ENCODE measurements around the gene SNX14. TPM values are rescaled to one million over a fixed set of nuclear protein-coding genes. Genes with fewer than 3 reads are reported as not detected.
"Not testable (repeated sequence)": the region's sequence is repeated elsewhere in the genome, so short reads cannot be mapped to it uniquely, and the experiment has no call there.

The SNX14 gene
- total RNA-seq, 1 experiment from 2014 or later: 85.0 TPM

DNA sequence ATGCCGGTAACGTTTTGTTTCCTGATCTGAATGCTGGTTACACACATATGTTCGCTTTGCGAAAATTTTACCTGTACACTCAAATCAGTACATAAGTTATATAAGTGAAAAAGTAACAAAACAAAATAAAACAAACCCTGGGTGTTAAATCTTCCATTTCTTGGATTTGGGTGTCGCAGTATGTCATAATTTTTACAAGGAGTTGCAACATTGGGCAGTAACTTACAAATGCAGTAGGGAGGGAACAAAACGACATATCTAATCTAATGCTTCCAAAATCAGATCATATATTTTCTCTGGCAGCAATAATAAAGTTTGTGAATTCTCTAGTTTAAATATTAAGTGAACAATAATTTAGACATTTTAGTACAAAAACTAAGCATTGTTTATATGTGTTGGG lies 25.2 kb downstream of the SNX14 start:
- BruUV-seq (replicated peaks): no TSS peak
- Histone ChIP-seq H3K27me3 (replicated peaks; ENCODE audit: control insufficient read depth, insufficient read depth, low read length) (no peaks in the 10 kb centered on the region), H3K4me3 (ENCODE audit: low read depth, low read length) (no peak overlapping the region), H3K9me3 (no peaks in the 10 kb centered on the region), H3K4me1 (no peaks in the 10 kb centered on the region), H3K36me3 (ENCODE audit: control insufficient read depth, insufficient read depth, low read length) (no peaks in the 10 kb centered on the region)
- Mint-ChIP-seq H3K27ac (ENCODE audit: unreplicated experiment) (no peak overlapping the region), H3K36me3 (ENCODE audit: insufficient read depth, unreplicated experiment) (peaks cover 6% of the 10 kb centered on the region), H3K4me1 (ENCODE audit: low read depth, unreplicated experiment) (no peaks in the 10 kb centered on the region), H3K27me3 (ENCODE audit: insufficient read depth, unreplicated experiment) (no peaks in the 10 kb centered on the region), H3K9me3 (ENCODE audit: unreplicated experiment) (no peaks in the 10 kb centered on the region), H3K4me3 (ENCODE audit: unreplicated experiment) (no peak overlapping the region)
- DNase-seq: no peak
- no peak for TF ChIP-seq CTCF (IDR thresholded peaks at IDR 0.05; ENCODE audit: insufficient read depth in 1 of 2, low read depth in 1 of 2, low read length in 1 of 2, severe bottlenecking in 1 of 2, unreplicated experiment in 1 of 2)
- CTCF ChIA-PET: no interaction called here
- POLR2A ChIA-PET: no interaction called here
- intact Hi-C loops (cut with micrococcal nuclease; ENCODE audit: unreplicated experiment): no loop called here

DNA sequence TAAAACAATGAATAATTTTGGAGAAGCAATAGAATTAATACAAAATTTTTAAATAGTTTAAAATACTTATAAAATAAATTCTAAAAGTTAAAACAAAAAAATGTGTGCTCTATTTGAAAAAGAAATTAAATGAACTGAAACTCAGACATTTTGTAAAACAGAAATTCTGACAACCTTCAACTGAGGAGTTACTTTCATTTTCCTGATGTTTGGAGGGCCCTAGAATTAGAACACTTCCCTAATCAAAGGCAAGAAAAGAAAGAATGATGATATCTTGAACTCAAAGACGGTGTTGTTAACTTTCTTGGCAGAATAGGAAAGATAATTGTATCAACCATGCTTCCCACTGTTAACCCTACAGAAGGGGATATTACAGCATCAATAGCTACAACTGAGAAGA lies 27.9 kb downstream of the SNX14 start:
- no peaks in the 10 kb centered on the region for H3K9me3 ChIP-seq
- no peaks in the 10 kb centered on the region for H3K27me3 ChIP-seq (replicated peaks; ENCODE audit: control insufficient read depth, insufficient read depth, low read length)
- no peaks in the 10 kb centered on the region for H3K36me3 ChIP-seq (ENCODE audit: control insufficient read depth, insufficient read depth, low read length)
- BruUV-seq (replicated peaks): no TSS peak
- Mint-ChIP-seq H3K4me1 (ENCODE audit: low read depth, unreplicated experiment) (no peaks in the 10 kb centered on the region), H3K4me3 (ENCODE audit: unreplicated experiment) (no peak overlapping the region), H3K27ac (ENCODE audit: unreplicated experiment) (no peak overlapping the region), H3K9me3 (ENCODE audit: unreplicated experiment) (no peaks in the 10 kb centered on the region), H3K36me3 (ENCODE audit: insufficient read depth, unreplicated experiment) (peaks cover 14% of the 10 kb centered on the region), H3K27me3 (ENCODE audit: insufficient read depth, unreplicated experiment) (no peaks in the 10 kb centered on the region)
- no peak overlapping the region for H3K4me3 ChIP-seq (ENCODE audit: low read depth, low read length)
- CTCF ChIA-PET: no interaction called here
- no peak for DNase-seq
- H3K4me1 ChIP-seq: no peaks in the 10 kb centered on the region
- POLR2A ChIA-PET: no interaction called here
- TF ChIP-seq CTCF (IDR thresholded peaks at IDR 0.05; ENCODE audit: insufficient read depth in 1 of 2, low read depth in 1 of 2, low read length in 1 of 2, severe bottlenecking in 1 of 2, unreplicated experiment in 1 of 2): no peak
- intact Hi-C loops (cut with micrococcal nuclease; ENCODE audit: unreplicated experiment): no loop called here

DNA sequence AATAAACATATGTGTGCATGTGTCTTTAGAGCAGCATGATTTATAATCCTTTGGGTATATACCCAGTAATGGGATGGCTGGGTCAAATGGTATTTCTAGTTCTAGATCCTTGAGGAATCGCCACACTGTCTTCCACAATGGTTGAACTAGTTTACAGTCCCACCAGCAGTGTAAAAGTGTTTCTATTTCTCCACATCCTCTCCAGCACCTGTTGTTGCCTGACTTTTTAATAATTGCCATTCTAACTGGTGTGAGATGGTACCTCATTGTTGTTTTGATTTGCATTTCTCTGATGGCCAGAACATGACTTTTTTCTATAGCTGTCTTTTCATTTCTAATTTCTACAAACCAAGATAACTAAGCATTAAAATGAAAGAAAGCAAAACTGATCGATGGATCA lies 29.4 kb downstream of the SNX14 start:
- BruUV-seq (replicated peaks); H3K4me1 ChIP-seq; H3K4me1 Mint-ChIP-seq (ENCODE audit: low read depth, unreplicated experiment); H3K27me3 Mint-ChIP-seq (ENCODE audit: insufficient read depth, unreplicated experiment); H3K9me3 Mint-ChIP-seq (ENCODE audit: unreplicated experiment); CTCF ChIA-PET; POLR2A ChIA-PET; DNase-seq; H3K27ac Mint-ChIP-seq (ENCODE audit: unreplicated experiment); H3K36me3 ChIP-seq (ENCODE audit: control insufficient read depth, insufficient read depth, low read length); H3K27me3 ChIP-seq (replicated peaks; ENCODE audit: control insufficient read depth, insufficient read depth, low read length); H3K9me3 ChIP-seq; H3K4me3 ChIP-seq (ENCODE audit: low read depth, low read length); intact Hi-C loops (cut with micrococcal nuclease; ENCODE audit: unreplicated experiment); H3K4me3 Mint-ChIP-seq (ENCODE audit: unreplicated experiment): not testable (repeated sequence)
- peaks cover 14% of the 10 kb centered on the region for H3K36me3 Mint-ChIP-seq (ENCODE audit: insufficient read depth, unreplicated experiment)

DNA sequence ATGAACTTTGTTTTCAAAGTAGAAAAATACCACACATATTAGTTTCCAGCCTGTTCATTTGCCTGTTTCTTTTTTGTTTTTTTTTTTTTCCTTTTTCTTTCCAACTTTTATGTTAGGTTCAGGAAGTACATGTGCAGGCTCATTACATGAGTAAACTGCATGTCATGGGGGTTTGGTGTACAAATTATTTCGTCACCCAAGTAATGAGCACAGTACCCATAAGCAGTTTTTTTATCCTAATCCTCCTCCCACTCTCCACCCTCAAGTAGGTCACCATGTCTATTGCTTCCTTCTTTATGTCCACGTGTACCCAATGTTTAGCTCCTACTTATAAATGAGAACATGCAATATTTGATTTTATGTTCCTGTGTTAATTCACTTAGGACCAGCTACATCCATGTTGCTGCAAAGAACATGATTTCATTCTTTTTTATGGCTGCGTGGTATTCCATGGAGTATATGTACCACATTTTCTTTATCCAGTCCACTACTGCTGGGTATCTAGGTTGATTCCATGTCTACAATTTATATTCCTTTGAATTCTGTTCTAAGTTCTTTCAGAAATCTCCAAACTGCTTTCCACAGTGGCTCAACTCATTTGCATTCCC lies 31.8 kb downstream of the SNX14 start:
- Mint-ChIP-seq H3K36me3 (ENCODE audit: insufficient read depth, unreplicated experiment) (peaks cover 14% of the 10 kb centered on the region), H3K27ac (ENCODE audit: unreplicated experiment) (no peak overlapping the region), H3K27me3 (ENCODE audit: insufficient read depth, unreplicated experiment) (no peaks in the 10 kb centered on the region), H3K9me3 (ENCODE audit: unreplicated experiment) (no peaks in the 10 kb centered on the region), H3K4me3 (ENCODE audit: unreplicated experiment) (no peak overlapping the region), H3K4me1 (ENCODE audit: low read depth, unreplicated experiment) (no peaks in the 10 kb centered on the region)
- Histone ChIP-seq H3K4me3 (ENCODE audit: low read depth, low read length) (no peak overlapping the region), H3K9me3 (no peaks in the 10 kb centered on the region), H3K4me1 (no peaks in the 10 kb centered on the region), H3K27me3 (replicated peaks; ENCODE audit: control insufficient read depth, insufficient read depth, low read length) (no peaks in the 10 kb centered on the region), H3K36me3 (ENCODE audit: control insufficient read depth, insufficient read depth, low read length) (no peaks in the 10 kb centered on the region)
- no peak for TF ChIP-seq CTCF (IDR thresholded peaks at IDR 0.05; ENCODE audit: insufficient read depth in 1 of 2, low read depth in 1 of 2, low read length in 1 of 2, severe bottlenecking in 1 of 2, unreplicated experiment in 1 of 2)
- ChIA-PET POLR2A (no interaction called here), CTCF (no interaction called here)
- no peak for DNase-seq
- intact Hi-C loops (cut with micrococcal nuclease; ENCODE audit: unreplicated experiment): no loop called here
- no TSS peak for BruUV-seq (replicated peaks)
